Measurements from ENCODE around the gene PLEKHA5.

The PLEKHA5 gene

DNA sequence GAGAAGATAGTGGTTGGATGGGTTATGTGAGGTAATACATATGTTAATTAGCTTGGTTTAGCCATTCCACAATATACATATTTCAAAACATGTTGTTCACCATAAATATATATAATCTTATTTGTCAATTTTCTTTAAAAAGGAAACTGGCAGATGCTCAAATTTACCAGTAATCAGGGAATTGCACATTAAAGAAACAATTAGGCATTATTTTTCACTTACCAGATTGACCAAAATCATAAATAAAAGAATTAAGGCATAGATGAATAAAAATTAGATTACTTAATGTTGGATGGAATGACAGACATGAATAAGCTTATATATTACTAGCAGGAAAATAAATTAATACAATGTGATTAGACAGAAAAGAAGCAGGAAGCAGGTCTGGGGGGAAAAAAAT lies 147.2 kb downstream of the PLEKHA5 start:
- TF ChIP-seq, protein P1, sequence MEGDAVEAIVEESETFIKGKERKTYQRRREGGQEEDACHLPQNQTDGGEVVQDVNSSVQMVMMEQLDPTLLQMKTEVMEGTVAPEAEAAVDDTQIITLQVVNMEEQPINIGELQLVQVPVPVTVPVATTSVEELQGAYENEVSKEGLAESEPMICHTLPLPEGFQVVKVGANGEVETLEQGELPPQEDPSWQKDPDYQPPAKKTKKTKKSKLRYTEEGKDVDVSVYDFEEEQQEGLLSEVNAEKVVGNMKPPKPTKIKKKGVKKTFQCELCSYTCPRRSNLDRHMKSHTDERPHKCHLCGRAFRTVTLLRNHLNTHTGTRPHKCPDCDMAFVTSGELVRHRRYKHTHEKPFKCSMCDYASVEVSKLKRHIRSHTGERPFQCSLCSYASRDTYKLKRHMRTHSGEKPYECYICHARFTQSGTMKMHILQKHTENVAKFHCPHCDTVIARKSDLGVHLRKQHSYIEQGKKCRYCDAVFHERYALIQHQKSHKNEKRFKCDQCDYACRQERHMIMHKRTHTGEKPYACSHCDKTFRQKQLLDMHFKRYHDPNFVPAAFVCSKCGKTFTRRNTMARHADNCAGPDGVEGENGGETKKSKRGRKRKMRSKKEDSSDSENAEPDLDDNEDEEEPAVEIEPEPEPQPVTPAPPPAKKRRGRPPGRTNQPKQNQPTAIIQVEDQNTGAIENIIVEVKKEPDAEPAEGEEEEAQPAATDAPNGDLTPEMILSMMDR (IDR thresholded peaks at IDR 0.05; ENCODE audit: low read depth, low read length, poor library complexity, severe bottlenecking), result no peak
- no peak for TF ChIP-seq EZH2phosphoT487 (IDR thresholded peaks at IDR 0.05; ENCODE audit: borderline replicate concordance, low read length)
- no peaks in the 10 kb centered on the region for H3F3A ChIP-seq (ENCODE audit: control insufficient read depth, insufficient read depth)
- no peaks in the 10 kb centered on the region for H3K27me3 ChIP-seq (ENCODE audit: control insufficient read depth, low read length)
- no peaks in the 10 kb centered on the region for H3K9me3 ChIP-seq (ENCODE audit: control insufficient read depth, insufficient read depth, low read length)
- no peaks in the 10 kb centered on the region for H4K20me1 ChIP-seq (ENCODE audit: control insufficient read depth, insufficient read depth, low read depth, low read length)
- peaks cover 3% of the 10 kb centered on the region; the same call in 1 of the 2 replicates for H3K4me1 ChIP-seq (ENCODE audit: control insufficient read depth, low read length)
- no peak overlapping the region for H3K4me2 ChIP-seq (ENCODE audit: low read length)
- no peaks in the 10 kb centered on the region for H3K9me2 ChIP-seq (replicated peaks; ENCODE audit: control insufficient read depth, low read length)
- H3K79me2 ChIP-seq (ENCODE audit: control insufficient read depth, low read length), result no peaks in the 10 kb centered on the region
- no peak overlapping the region for H3K4me3 ChIP-seq (ENCODE audit: low read length)
- no peaks in the 10 kb centered on the region; the same call in 1 of the 2 replicates for H3K36me3 ChIP-seq (ENCODE audit: control insufficient read depth, low read length)
- H3K27ac ChIP-seq (ENCODE audit: low read depth, low read length), result no peak overlapping the region

GRCh38 chr12:19277711-19278110 lies 148.2 kb downstream of the PLEKHA5 start:
- H3F3A ChIP-seq (ENCODE audit: control insufficient read depth, insufficient read depth), result no peaks in the 10 kb centered on the region
- H3K4me2 ChIP-seq (ENCODE audit: low read length), result no peak overlapping the region
- H3K9me2 ChIP-seq (replicated peaks; ENCODE audit: control insufficient read depth, low read length), result no peaks in the 10 kb centered on the region
- H3K79me2 ChIP-seq (ENCODE audit: control insufficient read depth, low read length), result no peaks in the 10 kb centered on the region
- H4K20me1 ChIP-seq (ENCODE audit: control insufficient read depth, insufficient read depth, low read depth, low read length), result no peaks in the 10 kb centered on the region
- H3K27me3 ChIP-seq (ENCODE audit: control insufficient read depth, low read length), result no peaks in the 10 kb centered on the region
- H3K4me3 ChIP-seq (ENCODE audit: low read length), result no peak overlapping the region
- H3K36me3 ChIP-seq (ENCODE audit: control insufficient read depth, low read length), result no peaks in the 10 kb centered on the region; the same call in 1 of the 2 replicates
- no peaks in the 10 kb centered on the region for H3K9me3 ChIP-seq (ENCODE audit: control insufficient read depth, insufficient read depth, low read length)
- no peak overlapping the region for H3K27ac ChIP-seq (ENCODE audit: low read depth, low read length)
- no peak for TF ChIP-seq EZH2phosphoT487 (IDR thresholded peaks at IDR 0.05; ENCODE audit: borderline replicate concordance, low read length)
- TF ChIP-seq, protein P1 (IDR thresholded peaks at IDR 0.05; ENCODE audit: low read depth, low read length, poor library complexity, severe bottlenecking), result no peak
- H3K4me1 ChIP-seq (ENCODE audit: control insufficient read depth, low read length), result peaks cover 3% of the 10 kb centered on the region; the same call in 1 of the 2 replicates

DNA sequence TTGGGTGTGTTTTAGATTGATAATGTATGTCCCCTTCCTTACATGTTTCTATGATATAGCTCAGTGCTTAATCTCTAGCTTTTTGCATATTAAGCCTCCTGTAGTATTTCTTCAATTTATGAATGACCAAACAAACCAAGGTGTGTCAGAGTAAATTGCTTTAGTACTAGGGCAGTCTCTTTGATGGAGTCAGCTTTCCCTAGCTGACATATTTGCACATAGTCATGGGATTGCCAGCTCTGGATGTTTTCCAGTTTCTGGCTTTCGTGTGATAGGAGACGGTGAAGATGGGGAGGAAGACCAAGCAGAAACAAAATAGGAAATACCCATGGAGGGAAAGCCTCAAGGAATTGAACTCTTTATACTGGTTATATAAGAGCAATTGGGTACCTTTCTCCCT lies 148.9 kb downstream of the PLEKHA5 start:
- no peaks in the 10 kb centered on the region for H3F3A ChIP-seq (ENCODE audit: control insufficient read depth, insufficient read depth)
- no peaks in the 10 kb centered on the region for H3K27me3 ChIP-seq (ENCODE audit: control insufficient read depth, low read length)
- no peaks in the 10 kb centered on the region; the same call in 1 of the 2 replicates for H3K36me3 ChIP-seq (ENCODE audit: control insufficient read depth, low read length)
- TF ChIP-seq, protein P1 (IDR thresholded peaks at IDR 0.05; ENCODE audit: low read depth, low read length, poor library complexity, severe bottlenecking), result no peak
- TF ChIP-seq EZH2phosphoT487 (IDR thresholded peaks at IDR 0.05; ENCODE audit: borderline replicate concordance, low read length), result no peak
- no peaks in the 10 kb centered on the region for H4K20me1 ChIP-seq (ENCODE audit: control insufficient read depth, insufficient read depth, low read depth, low read length)
- no peaks in the 10 kb centered on the region for H3K9me3 ChIP-seq (ENCODE audit: control insufficient read depth, insufficient read depth, low read length)
- H3K4me2 ChIP-seq (ENCODE audit: low read length), result no peak overlapping the region
- H3K4me3 ChIP-seq (ENCODE audit: low read length), result no peak overlapping the region
- H3K79me2 ChIP-seq (ENCODE audit: control insufficient read depth, low read length), result no peaks in the 10 kb centered on the region
- no peaks in the 10 kb centered on the region for H3K9me2 ChIP-seq (replicated peaks; ENCODE audit: control insufficient read depth, low read length)
- H3K27ac ChIP-seq (ENCODE audit: low read depth, low read length), result no peak overlapping the region
- peaks cover 3% of the 10 kb centered on the region; the same call in 1 of the 2 replicates for H3K4me1 ChIP-seq (ENCODE audit: control insufficient read depth, low read length)
